HL-60 (cell line): ENCODE measurements around the gene GOLT1B.

Experiments used
- DNase-seq, 2 experiments: peaks; one replicate each; pipeline ENCODE4 v3.0.0-alpha.2; 2010 to 2020; ENCODE audit warnings: low read depth in 1 of 2, low spot score in 1 of 2
- H3K27ac ChIP-seq: fragments of 250-450 bp; sonication (Bioruptor Pico); replicated peaks from 2 replicates; pipeline ENCODE4 v1.5.1; 2020; ENCODE audit warnings: mild to moderate bottlenecking, moderate library complexity
- H3K27me3 ChIP-seq: fragments of 250-450 bp; sonication (Bioruptor Pico); 2 replicates; pipeline ENCODE4 v1.5.1; 2021; ENCODE audit warnings: mild to moderate bottlenecking, moderate library complexity; ENCODE audit not compliant: insufficient read depth, poor library complexity, severe bottlenecking
- H3K4me3 ChIP-seq: replicated peaks from 2 replicates; pipeline ENCODE4 v1.5.1; 2011; ENCODE audit warnings: mild to moderate bottlenecking, control low read depth, low read length; ENCODE audit not compliant: insufficient read depth
- CTCF ChIP-seq: IDR thresholded peaks from one replicate; pipeline ENCODE4 v1.5.1; 2011; ENCODE audit warnings: low read length, control low read depth, inconsistent platforms; ENCODE audit not compliant: insufficient read depth
- GABPA ChIP-seq: IDR thresholded peaks from 2 replicates; pipeline ENCODE4 v1.6.1; 2012; ENCODE audit warnings: low read depth
- POLR2AphosphoS5 ChIP-seq: IDR thresholded peaks from 2 replicates; pipeline ENCODE4 v1.6.1; 2012; ENCODE audit warnings: low read depth
- REST ChIP-seq: IDR thresholded peaks from 2 replicates; pipeline ENCODE4 v1.6.1; 2012; ENCODE audit warnings: low read depth; ENCODE audit not compliant: insufficient replicate concordance
- SPI1 ChIP-seq: IDR thresholded peaks from 2 replicates; pipeline ENCODE4 v1.6.1; 2012; ENCODE audit warnings: low read depth, mild to moderate bottlenecking, borderline replicate concordance

Gene GOLT1B

GRCh38 chr12:21539797-21540196 is 38.2 kb downstream of the GOLT1B start:
- DNase-seq, result no peak
- Histone ChIP-seq H3K4me3 (no peak overlapping the region), H3K27ac (no peak overlapping the region), H3K27me3 (no peaks in the 10 kb centered on the region)
- TF ChIP-seq SPI1 (no peak), POLR2AphosphoS5 (no peak), GABPA (no peak), REST (no peak)

- peaks cover 2% of the 10 kb centered on the region for H3K27me3 ChIP-seq
- no peak for TF ChIP-seq REST
- TF ChIP-seq GABPA, result no peak
- TF ChIP-seq POLR2AphosphoS5, result no peak
- no peak for TF ChIP-seq CTCF
- TF ChIP-seq SPI1, result no peak
- no peak overlapping the region for H3K27ac ChIP-seq
- DNase-seq, result no peak
- no peak overlapping the region for H3K4me3 ChIP-seq
Observed at GRCh38 chr12:21541773-21542172, 40.2 kb downstream of the GOLT1B start.

- no peak for DNase-seq
- Histone ChIP-seq H3K4me3 (no peak overlapping the region), H3K27ac (no peak overlapping the region), H3K27me3 (peaks cover 2% of the 10 kb centered on the region)
- TF ChIP-seq SPI1, result no peak
- no peak for TF ChIP-seq REST
- TF ChIP-seq POLR2AphosphoS5, result no peak
- TF ChIP-seq GABPA, result no peak
- no peak for TF ChIP-seq CTCF
Observed at GRCh38 chr12:21542403-21542802, 40.8 kb downstream of the GOLT1B start.

- Histone ChIP-seq H3K27me3 (peaks cover 2% of the 10 kb centered on the region), H3K4me3 (no peak overlapping the region), H3K27ac (no peak overlapping the region)
- DNase-seq, result no peak
- TF ChIP-seq POLR2AphosphoS5, result no peak
- TF ChIP-seq CTCF, result no peak
- no peak for TF ChIP-seq SPI1
- no peak for TF ChIP-seq REST
Observed at GRCh38 chr12:21543151-21543550, 41.6 kb downstream of the GOLT1B start.
